Posterior vena cava (tissue), 2 donors: ENCODE data around the gene RGL3. TPM values are rescaled to one million over a fixed set of nuclear protein-coding genes. Genes with fewer than 3 reads are reported as not detected.
"Not testable (repeated sequence)": the region's sequence is repeated elsewhere in the genome, so short reads cannot be mapped to it uniquely, and the experiment has no call there.

ENCODE experiments used
- DNase-seq: peaks from one replicate; pipeline ENCODE4 v3.0.0-alpha.2; 2020; ENCODE audit warnings: low spot score
- intact Hi-C, 2 donors: fragments of 100-400 bp; cut with DNase I; formaldehyde crosslinking; loops; one replicate each; pipeline versions ENCODE4 v1.14.1 to v1.14.2; 2022 to 2023
- total RNA-seq, 2 donors: library from RNA; stranded (reverse); fragmentation: NEBNext Ultra II Directional; extraction: Animal tissue kit (Norgen Biotek cat#: 25700); gene quantifications; one replicate each; pipeline ENCODE4 v1.2.1, GENCODE V29; 2021
- donor health status: DM: yes; HTN: yes; CAD: no.
- donor health status: DM: yes; HTN: yes; CAD: no.

Gene RGL3
- total RNA-seq, 2 donors from 2014 or later: 7.7 to 12.9 TPM

DNA sequence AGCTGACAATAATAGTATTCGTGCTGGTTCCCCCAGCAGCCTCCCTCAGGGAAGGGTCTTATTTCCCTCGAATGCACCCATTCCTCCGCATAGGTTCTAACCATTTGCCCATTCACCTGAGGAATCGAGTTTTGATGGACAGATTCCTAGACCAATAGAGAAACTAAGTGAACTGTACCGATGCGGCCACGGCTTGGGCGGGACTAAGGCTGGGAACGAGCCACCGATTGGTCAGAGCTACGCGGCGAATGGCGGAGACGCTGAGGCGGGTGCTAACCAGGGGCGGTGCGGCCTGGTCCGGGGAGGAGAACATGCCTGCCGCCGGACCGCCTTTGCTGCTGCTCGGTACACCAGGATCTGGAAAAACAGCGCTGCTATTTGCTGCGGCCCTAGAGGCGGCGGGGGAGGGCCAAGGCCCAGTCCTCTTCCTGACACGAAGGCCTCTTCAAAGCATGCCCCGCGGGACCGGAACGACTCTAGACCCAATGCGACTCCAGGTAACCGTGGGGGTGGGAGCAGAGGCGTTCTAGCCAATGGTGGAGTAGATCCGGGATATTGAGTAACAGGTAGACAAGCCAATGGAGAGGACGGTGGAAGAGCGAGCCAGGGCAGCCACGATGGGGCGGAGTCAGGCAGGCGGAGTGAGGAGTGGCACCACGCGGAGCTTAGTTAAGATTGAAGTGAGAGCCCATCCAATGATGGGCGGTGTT lies 44.5 kb downstream of the RGL3 start, which contains the start of gene SWSAP1:
TSS of gene SWSAP1 (plus strand) at position 234 of the 710 bp plus-strand sequence. CDS start at position 249, 15 bp downstream.
- intact Hi-C loops: no loop called here
- DNase-seq: peak; percentile 99

DNA sequence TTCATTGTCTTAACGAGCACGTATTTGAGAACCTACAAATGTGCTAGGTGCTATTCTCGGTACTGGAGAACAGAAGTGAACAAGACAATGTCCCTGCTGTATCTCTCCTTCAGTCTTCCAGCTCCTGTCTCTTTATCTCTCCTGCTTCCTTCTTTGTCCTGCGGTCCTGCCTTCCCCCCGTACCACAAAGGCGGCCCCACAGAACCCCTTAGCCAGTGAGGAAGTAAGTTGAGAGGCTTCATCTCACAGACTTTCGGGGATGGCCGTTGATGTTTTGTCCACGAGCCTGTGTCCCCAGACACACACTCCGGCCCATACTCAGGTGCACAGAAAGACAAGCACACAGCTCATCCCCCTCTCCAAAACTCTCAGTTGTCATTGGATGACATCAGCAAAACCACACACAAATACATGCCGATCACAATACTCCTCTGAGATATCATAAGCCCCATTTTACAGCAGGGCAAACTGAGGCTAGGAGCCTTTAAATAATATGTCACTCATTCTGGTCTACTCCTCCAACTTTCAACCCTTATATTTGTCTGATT lies 45.2 kb downstream of the RGL3 start:
- DNase-seq: no peak
- intact Hi-C loops: no loop called here

DNA sequence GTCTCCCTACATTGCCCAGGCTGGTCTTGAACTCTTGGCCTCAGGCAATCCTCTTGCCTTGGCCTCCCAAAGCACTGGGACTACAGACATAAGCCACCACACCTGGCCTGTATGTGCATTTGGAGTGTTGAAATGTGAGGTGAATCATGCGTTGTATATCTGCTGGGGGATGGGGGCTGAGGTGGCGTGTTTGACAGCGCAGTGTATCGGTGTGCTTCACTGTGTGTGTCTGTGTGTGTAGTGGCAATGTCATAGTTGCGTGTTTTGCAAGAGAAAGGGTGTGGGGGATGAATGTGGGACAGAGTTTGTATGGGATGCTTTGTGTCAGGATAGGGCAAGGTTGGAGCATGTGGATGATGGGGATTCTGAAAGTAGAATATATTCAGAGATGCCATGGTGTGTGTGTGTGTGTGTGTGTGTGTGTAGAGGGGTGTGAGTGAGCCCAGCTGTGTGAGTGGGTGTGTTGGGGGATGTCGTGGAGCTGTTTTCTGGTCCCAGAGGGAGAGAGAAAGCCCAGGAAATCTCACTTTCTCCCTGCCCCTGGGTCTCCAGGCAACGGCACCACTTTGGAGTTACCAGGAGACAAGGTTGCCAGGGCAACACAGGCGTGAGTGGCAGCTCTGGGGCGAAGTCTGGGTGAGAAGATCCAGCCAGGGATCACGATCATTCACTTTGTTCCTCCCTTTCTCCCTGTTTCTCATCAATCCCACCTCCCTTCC lies 45.8 kb downstream of the RGL3 start:
- intact Hi-C loops: no loop called here
- DNase-seq: no peak

DNA sequence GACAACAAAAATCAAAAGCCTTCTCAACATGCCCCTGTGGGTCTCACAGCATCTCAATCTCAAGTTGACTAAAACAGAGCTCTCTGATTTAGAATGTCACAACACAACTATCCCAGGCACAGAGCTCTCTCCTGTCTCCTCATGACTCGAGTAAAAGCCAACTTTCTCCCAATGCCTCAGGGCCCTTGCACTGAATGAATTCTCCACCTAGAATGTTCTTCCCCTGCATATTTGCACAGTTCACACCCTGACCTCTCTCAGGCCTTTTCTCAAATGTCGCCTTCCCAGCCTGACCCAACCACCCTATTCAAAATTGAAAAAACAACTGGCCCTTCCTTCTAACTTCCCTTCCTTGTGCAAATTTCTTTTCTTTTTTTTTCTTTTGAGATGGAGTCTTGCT lies 48.4 kb downstream of the RGL3 start:
- intact Hi-C loops: no loop called here
- no peak for DNase-seq

DNA sequence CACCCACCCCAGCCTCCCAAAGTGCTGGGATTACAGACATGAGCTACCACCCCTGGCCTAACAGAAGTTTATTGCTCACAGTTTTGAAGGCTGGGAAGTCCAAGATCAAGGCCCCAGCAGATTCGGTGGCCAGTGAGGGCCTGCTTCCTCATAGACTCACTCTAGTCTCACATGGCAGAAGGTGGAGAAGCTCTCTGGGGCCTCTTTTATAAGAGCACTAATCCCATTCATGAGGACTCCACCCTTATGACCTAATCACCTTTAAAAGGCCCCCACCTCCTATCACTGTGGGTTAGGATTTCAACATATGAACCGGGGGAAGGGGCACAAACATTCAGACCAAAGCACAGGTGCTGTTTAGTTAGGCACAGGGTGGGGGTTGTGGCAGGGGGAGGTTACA lies 51.6 kb downstream of the RGL3 start:
- intact Hi-C loops: no loop called here
- DNase-seq: no peak

DNA sequence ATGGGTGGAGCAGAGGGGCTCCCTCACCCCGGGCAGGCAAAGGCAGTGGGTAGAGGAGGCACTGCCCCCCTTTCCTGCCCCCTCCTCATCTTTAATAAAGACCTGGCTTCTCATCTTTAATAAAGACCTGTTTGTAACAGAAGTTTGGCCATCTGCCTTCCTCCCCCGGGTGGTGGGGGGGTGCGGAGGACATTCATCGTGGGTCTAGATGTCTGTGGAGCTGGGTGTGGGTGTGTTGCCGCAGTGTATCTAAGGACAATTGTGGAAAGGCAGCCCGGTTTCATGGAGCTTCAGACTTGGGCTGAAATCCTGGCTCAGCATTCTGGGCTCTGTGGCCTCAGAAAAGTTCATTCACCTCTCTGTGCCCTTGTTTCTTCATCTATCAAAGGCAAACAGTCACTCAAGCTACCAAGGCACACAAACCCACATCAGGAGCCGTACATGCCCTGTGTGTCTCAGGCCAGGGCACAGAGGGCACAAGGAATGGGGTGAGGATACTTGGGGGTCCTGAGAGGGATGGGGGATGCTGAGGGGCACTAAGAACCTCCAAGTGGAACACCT lies 53.5 kb downstream of the RGL3 start:
- intact Hi-C loops: no loop called here
- DNase-seq: no peak

DNA sequence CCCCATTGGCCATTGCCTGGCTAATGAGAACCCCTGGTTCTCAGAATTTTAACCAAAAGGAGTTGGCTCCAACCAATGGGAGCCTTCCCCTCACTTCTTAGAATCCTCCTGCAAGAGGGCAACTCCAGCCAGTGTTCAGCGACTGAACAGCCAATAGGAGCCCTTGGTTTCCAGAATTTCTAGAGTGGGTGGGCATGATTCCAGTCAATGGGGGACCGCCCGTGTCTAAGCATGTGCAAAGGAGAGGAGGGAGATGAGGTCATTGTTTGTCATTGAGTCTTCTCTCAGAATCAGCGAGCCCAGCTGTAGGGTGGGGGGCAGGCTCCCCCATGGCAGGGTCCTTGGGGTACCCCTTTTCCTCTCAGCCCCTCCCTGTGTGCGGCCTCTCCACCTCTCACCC lies 54.2 kb downstream of the RGL3 start:
- no peak for DNase-seq
- intact Hi-C loops: no loop called here

DNA sequence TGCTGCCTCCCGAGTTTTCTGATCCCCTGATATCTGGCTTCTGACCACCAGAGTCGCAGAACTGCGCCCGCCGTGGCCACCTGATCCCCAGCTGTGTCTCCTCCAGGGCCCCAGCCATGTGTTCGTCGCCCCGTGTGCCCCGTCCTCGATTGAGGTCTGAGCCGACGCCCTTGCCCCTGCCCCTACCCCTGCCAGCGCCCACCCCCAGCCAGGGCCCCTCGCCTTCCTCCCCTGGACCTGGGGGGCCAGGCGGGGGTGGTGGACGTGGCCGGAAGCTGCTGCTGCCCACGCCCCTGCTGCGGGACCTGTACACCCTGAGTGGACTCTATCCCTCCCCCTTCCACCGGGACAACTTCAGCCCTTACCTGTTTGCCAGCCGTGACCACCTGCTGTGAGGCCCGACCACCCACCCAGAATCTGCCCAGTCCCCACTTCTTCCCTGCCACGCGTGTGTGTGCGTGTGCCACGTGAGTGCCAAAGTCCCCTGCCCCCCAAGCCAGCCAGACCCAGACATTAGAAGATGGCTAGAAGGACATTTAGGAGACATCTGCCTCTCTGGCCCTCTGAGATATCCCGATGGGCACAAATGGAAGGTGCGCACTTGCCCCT lies 54.7 kb downstream of the RGL3 start:
- no peak for DNase-seq
- intact Hi-C loops: no loop called here

DNA sequence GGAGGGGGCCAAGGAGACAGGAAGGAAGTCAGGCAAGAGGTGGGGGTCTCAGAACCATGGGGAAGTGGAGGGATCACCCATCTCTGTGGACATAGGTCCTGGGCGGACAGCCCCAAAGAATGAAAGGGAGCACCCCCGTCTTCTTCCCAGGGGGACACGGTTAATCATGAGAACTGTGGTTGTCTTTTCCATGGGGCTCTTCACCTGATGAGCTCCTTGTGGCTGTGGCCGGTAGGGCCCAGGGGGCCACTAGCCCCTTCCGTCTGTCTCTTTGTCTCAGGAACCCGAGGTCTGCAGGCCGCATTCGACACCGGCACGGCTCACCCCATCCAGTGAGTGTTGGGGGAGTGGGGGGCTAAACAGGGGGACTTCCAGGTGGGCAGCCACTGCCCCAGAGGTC lies 55.2 kb downstream of the RGL3 start:
- intact Hi-C loops: no loop called here
- no peak for DNase-seq

DNA sequence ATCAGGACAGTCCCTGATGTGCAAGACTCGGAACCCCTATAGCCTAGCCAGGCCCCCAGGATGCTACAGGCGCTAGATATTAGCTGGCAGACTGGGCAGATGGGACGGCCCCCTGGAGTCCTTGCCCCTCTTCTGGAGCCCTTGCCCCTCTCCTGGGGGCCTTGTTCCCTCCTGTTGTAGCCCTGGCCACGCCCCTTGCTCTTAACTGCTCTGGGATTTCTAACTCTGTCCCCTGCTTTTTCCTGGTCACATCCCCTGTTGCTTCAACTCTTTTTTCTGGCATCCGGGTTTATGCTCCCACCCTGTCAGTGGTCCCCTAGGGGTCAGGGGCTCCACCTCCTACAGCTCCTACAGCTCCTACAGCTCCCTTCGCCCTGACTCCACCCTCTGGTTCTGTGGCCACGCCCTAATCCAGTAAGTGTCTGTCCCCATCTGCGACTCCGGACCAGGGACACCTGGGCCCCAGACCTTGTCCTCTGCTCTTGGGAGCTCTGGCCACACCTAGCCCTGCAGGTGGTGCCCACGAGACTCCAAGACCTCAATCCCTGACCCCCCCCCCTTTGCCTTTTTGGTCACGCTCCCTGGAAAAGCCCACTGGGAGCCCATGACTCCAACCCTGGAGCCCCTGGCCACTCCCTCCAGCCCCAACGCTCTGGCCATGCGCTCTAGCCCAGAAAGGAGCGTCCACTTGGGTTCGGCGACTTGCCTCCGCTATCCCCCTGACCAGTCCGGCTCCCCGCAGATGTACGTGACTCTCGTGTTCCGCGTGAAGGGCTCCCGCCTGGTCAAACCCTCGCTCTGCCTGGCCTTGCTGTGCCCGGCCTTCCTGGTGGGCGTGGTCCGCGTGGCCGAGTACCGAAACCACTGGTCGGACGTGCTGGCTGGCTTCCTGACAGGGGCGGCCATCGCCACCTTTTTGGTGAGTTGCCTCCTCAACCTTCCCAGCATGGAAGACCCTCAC lies 57.1 kb downstream of the RGL3 start:
- no peak for DNase-seq
- intact Hi-C loops: no loop called here

DNA sequence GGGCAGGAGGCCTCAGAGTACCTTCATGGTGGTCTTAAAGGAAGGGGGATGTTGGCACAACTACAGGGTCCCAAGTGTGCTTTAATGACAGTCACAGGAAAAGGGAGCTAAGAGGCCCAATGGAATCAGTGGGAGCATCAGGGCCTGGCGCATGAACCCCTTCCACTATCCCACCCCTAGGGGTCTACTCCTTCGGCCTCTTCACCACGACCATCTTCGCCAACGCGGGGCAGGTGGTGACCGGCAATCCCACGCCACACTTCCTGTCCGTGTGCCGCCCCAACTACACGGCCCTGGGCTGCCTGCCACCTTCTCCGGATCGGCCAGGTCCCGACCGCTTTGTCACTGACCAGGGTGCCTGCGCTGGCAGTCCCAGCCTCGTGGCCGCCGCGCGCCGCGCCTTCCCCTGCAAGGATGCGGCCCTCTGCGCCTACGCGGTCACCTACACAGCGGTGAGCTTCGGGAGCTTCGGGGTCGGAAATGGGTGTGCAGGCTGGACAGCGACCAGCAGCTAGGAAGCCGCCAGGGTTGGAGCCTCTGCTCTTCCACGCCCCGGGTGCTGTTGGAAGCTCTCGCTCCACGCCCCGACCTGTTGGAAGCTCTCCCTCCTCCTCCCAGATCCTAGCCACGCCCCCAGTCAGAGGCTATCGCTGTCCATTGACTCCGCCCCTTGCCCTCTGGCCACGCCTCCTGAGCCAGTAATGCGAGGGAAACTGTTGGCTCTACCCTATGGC lies 57.9 kb downstream of the RGL3 start:
- DNase-seq: no peak
- intact Hi-C loops: no loop called here

DNA sequence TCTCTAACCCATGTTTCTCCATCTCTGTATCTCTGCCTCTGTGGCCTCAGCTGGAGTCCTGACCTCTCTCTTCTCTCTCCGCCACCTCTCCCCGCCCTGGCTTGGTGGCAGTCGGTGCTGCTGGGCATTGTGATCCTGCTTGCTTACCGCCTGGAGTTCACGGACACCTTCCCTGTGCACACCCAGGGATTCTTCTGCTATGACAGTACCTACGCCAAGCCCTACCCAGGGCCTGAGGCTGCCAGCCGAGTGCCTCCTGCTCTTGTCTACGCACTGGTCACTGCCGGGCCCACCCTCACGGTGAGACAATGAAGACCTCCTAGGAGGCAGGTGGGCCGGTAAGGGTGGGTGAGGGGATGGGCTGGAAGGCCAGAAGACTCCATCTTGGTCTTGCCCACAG lies 59.7 kb downstream of the RGL3 start:
- DNase-seq: no peak
- intact Hi-C loops: no loop called here

DNA sequence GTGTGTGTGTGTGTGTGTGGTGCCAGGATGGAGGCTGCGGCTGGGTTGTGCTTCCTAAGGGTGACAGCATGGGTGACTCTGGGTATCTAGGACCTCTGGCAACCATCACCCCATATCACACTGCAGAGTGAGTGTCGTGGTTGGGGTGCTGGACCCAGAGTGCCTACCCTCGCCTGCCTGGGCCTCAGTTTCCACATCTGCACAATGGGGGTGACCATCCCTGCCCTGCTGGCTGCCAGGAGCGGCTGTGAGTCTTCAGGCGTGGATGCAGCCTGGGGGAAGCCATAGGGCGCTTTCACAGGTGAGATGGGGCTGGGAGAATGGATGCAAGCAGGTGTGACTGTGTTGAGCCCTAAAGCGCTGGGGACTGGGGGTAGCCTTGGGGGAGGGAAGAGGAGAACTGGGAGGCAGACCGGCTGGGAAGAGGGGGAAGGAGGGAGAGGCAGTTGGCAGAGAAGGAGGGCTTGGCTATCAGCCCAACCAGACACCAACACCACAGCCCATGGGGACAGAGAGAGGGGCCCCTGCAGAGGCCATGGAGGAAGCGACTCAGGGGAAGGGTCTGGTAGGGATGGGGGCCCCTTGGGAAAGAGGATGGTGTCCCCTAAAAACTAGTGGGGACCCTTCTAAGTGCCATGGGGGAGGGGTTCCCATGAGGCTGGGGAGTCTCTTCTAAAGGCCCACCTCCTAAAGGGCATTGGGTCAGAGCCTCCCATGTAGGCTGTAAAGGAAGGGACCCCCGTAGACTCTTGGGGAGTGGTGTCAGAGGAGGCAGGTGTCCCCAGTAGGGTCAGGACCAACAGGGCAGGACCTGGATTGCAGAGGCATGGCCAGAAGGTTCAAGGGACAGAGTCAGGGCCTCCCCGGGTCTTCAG lies 62.2 kb downstream of the RGL3 start:
- intact Hi-C loops: loop anchor here in 1 of 2 donors (1.0 kb wide), 1 partner anchor 15 kb away; no protein-coding TSS in a partner anchor
- no peak for DNase-seq

DNA sequence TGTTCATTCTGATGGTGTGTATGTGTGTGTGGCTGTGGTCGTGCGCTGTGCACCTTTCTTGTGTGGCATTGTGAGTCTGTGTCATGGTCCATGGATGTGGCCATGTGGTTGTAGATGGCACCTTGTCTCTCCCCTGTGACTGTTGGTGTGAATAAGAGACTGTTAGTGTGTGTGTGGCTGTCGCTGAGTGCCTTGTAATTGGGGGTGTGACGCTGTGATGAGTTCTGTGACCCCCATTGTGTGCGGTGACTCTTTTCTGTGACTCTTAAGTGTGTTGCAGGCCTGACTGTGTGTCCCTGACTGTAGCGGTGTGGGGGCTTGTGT lies 63.1 kb downstream of the RGL3 start:
- no peak for DNase-seq
- intact Hi-C loops: no loop called here

DNA sequence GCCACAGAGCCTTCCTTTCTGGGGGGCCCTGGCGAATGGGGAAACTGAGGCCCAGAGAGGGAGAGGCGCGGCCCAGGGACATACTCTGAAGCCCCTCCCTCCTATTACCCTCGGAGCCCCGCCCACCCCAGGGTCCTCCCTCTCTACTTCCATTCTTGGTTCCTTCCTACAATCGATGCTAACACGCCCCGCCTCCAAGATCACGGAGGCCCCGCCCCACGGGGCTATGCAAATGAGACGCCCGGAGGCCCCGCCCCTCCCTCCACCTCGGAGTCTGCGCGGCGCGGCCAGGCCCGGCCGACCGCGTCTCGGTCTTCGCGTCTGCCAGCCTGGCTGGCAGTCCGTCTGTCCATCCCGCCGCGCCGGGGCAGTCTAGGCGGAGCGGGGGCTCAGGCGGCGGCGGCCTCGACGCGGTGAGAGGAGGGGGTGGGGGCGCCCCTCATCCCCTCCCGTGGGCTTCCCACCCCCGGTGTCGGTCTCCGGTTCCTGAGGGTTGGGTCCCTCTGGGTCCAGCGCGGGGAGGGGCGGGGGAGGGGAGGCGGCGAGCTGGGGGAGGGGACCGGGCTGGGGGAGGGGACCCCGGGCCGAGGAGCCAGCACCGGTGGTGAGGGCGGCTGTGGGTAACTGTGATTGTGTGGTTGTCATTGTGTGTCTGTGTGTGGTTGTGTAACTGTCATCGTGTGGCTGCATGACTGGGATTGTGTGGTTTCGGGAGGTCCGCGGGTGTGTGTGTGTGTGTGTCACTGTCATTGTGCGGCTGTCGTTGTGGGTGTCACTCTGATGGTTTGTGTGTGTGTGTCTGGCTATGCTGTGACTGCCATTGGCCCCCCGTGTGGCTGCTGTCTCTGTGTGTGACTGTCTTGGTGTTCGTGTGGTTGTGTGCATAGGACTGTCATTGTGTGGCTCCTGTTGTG lies 63.7 kb downstream of the RGL3 start, which contains the start of gene PLPPR2:
TSS of gene PLPPR2 (plus strand) at position 273 of the 914 bp plus-strand sequence. CDS start 2,242 bp downstream, outside the sequence.
- intact Hi-C loops: no loop called here
- peak; percentile 99 for DNase-seq

DNA sequence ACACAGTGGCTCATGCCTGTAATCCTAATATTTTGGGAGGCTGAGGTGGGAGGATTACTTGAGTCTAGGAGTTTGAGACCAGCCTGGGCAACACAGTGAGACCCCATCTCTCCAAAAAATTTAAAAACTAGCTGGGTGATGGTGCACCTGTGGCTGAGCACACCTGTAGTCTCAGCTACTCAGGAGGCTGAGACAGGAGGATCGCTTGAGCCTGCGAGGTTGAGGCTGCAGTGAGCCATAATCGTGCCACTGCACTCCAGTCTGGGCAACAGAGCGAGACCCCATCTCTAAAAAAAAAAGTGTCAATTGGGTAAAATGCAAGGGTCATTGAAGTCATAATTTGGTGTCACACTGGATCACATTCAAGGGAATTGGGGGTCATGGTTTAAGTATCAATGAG lies 65.0 kb downstream of the RGL3 start:
- DNase-seq: not testable (repeated sequence)

More for the DNA sequence above, 65.0 kb downstream of the RGL3 start:
- intact Hi-C loops: not testable (repeated sequence)
